HG03039 (cell line): ENCODE data around the gene KHNYN.
A peak's percentile ranks its signal among the peaks of the same experiment; 100 is the strongest.
"Not testable (repeated sequence)": the region's sequence is repeated elsewhere in the genome, so short reads cannot be mapped to it uniquely, and the experiment has no call there.

ENCODE experiments used
- ATAC-seq: cut with Tn5 transposase; IDR thresholded peaks from one replicate; pipeline ENCODE4 v1.9.1; 2021; ENCODE audit warnings: mild to moderate bottlenecking, moderate library complexity; ENCODE audit not compliant: unreplicated experiment

The KHNYN gene

GRCh38 chr14:24429395-24430142 lies at the start of gene KHNYN, which contains the start of gene CBLN3:
Gene KHNYN, plus strand, starts transcription at chr14:24429954. Its CDS starts 777 bp downstream, at chr14:24430731.
Gene CBLN3, minus strand, starts transcription at chr14:24429668. Its CDS starts 614 bp downstream, at chr14:24429054.
- ATAC-seq: peak; percentile 79

GRCh38 chr14:24381363-24382063 lies 48.2 kb upstream of the KHNYN start:
- no peak for ATAC-seq

GRCh38 chr14:24382064-24382371 lies 47.7 kb upstream of the KHNYN start:
- ATAC-seq: no peak

- no peak for ATAC-seq
Measured at GRCh38 chr14:24384169-24384568, 45.6 kb upstream of the KHNYN start.

- ATAC-seq: no peak
Measured at GRCh38 chr14:24385524-24385923, 44.2 kb upstream of the KHNYN start.

- no peak for ATAC-seq
Measured at GRCh38 chr14:24387009-24387345, 42.8 kb upstream of the KHNYN start.

- not testable (repeated sequence) for ATAC-seq
Measured at GRCh38 chr14:24387579-24387978, 42.2 kb upstream of the KHNYN start.

- no peak for ATAC-seq
Measured at GRCh38 chr14:24388474-24389179, 41.1 kb upstream of the KHNYN start.

GRCh38 chr14:24389226-24389848 lies 40.4 kb upstream of the KHNYN start:
- no peak for ATAC-seq

GRCh38 chr14:24390701-24391468 lies 38.9 kb upstream of the KHNYN start:
- no peak for ATAC-seq

GRCh38 chr14:24392325-24393091 lies 37.2 kb upstream of the KHNYN start:
- no peak for ATAC-seq

GRCh38 chr14:24394275-24394674 lies 35.5 kb upstream of the KHNYN start:
- no peak for ATAC-seq

- ATAC-seq: no peak
Measured at GRCh38 chr14:24395609-24396582, 33.9 kb upstream of the KHNYN start.

- no peak for ATAC-seq
Measured at GRCh38 chr14:24397639-24398292, 32.0 kb upstream of the KHNYN start.

- ATAC-seq: no peak
Measured at GRCh38 chr14:24398293-24398652, 31.5 kb upstream of the KHNYN start.

- ATAC-seq: no peak
Measured at GRCh38 chr14:24398653-24399446, 30.9 kb upstream of the KHNYN start, which contains the start of gene NYNRIN. Gene NYNRIN, plus strand, starts transcription at chr14:24399003. Its CDS starts 244 bp downstream, at chr14:24399247.

- no peak for ATAC-seq
Measured at GRCh38 chr14:24399447-24399822, 30.3 kb upstream of the KHNYN start.
